CD4-positive, CD25-positive, alpha-beta regulatory T cell (primary cell): Measurements from ENCODE around the gene FOXJ1. TPM values are rescaled to one million over a fixed set of nuclear protein-coding genes. Genes with fewer than 3 reads are reported as not detected.

Experiments used
- ATAC-seq, 2 donors: fragments of 150-1000 bp; cut with Tn5 transposase; one replicate each; pipeline ENCODE4 v1.10.0; 2021; ENCODE audit warnings: low read depth in 2 of 2, moderate number of reproducible peaks in 2 of 2, moderate library complexity in 1 of 2
- DNase-seq, 3 donors: peaks; one replicate each; pipeline versions ENCODE4 v3.0.0 to v3.0.0-alpha.2; 2012 to 2022; ENCODE audit warnings: mixed read lengths in 1 of 3
- H3K27ac ChIP-seq: one replicate; pipeline ENCODE4 v1.7.0; 2013; ENCODE audit warnings: mild to moderate bottlenecking, low read length; ENCODE audit not compliant: insufficient read depth, poor library complexity, severe bottlenecking
- H3K27me3 ChIP-seq: one replicate; pipeline ENCODE4 v1.7.0; 2013; ENCODE audit warnings: low read length; ENCODE audit not compliant: control insufficient read depth, insufficient read depth
- H3K36me3 ChIP-seq: one replicate; pipeline ENCODE4 v1.7.0; 2013; ENCODE audit warnings: mild to moderate bottlenecking, low read length, moderate library complexity; ENCODE audit not compliant: control insufficient read depth, insufficient read depth
- H3K4me1 ChIP-seq: 2 replicates; pipeline ENCODE4 v1.7.0; 2013; ENCODE audit warnings: mild to moderate bottlenecking, low read length; ENCODE audit not compliant: insufficient read depth, control insufficient read depth, poor library complexity, severe bottlenecking
- H3K4me3 ChIP-seq: one replicate; pipeline ENCODE4 v1.7.0; 2013; ENCODE audit warnings: low read depth, mild to moderate bottlenecking, low read length, moderate library complexity
- H3K9me3 ChIP-seq, 2 experiments: 1 replicate in 1 of 2; 2 replicates in 1 of 2; pipeline ENCODE4 v1.7.0; 2013; ENCODE audit warnings: low read length in 2 of 2, mild to moderate bottlenecking in 1 of 2, moderate library complexity in 1 of 2; ENCODE audit not compliant: control insufficient read depth in 2 of 2
- H3K27ac Mint-ChIP-seq, 3 donors: one replicate each; pipeline ENCODE4 v1.8.0; 2020 to 2022; ENCODE audit warnings: mild to moderate bottlenecking in 3 of 3, mixed read lengths in 3 of 3, moderate library complexity in 2 of 3
- H3K27me3 Mint-ChIP-seq: one replicate; pipeline ENCODE4 v1.8.0; 2022; ENCODE audit warnings: mild to moderate bottlenecking, mixed read lengths
- H3K36me3 Mint-ChIP-seq: one replicate; pipeline ENCODE4 v1.8.0; 2020; ENCODE audit warnings: mixed read lengths
- H3K4me1 Mint-ChIP-seq, 4 donors: one replicate each; pipeline ENCODE4 v1.8.0; 2020 to 2022; ENCODE audit warnings: mixed read lengths in 4 of 4, mild to moderate bottlenecking in 1 of 4
- H3K4me3 Mint-ChIP-seq, 4 donors: one replicate each; pipeline ENCODE4 v1.8.0; 2020 to 2022; ENCODE audit warnings: mild to moderate bottlenecking in 4 of 4, mixed read lengths in 4 of 4, moderate library complexity in 3 of 4
- H3K9me3 Mint-ChIP-seq, 7 donors: one replicate each; pipeline ENCODE4 v1.8.0; 2020 to 2022; ENCODE audit warnings: mixed read lengths in 7 of 7, mild to moderate bottlenecking in 3 of 7, moderate library complexity in 2 of 7
- polyA plus RNA-seq, 4 donors: library from polyadenylated mRNA; unstranded; fragments of 300-500 nt; fragmentation: Illumina TruSeq; gene quantifications; one replicate each; pipeline ENCODE4 v1.2.3, GENCODE V29; 2021
- total RNA-seq: library from RNA; stranded (reverse); gene quantifications from one replicate; pipeline ENCODE4 v1.2.3, GENCODE V29; 2022

Gene FOXJ1
- total and polyA plus RNA-seq, 5 donors from 2014 or later, result 0.14 to 1.0 (median 0.24) TPM; not detected in 2

GRCh38 chr17:76132574-76133338 lies 8.3 kb downstream of the FOXJ1 start:
- no peaks in the 10 kb centered on the region for H3K4me1 ChIP-seq
- Mint-ChIP-seq H3K27ac (no peak overlapping the region), H3K27me3 (peaks cover 5% of the 10 kb centered on the region), H3K4me3 (no peak overlapping the region), H3K9me3 (no peaks in the 10 kb centered on the region), H3K36me3 (no peaks in the 10 kb centered on the region), H3K4me1 (peaks cover 0 to 16% (median 4%) of the 10 kb centered on the region in 4 donors)
- DNase-seq, result no peak
- ATAC-seq, result no peak
- no peaks in the 10 kb centered on the region for H3K9me3 ChIP-seq
- no peak overlapping the region for H3K4me3 ChIP-seq
- H3K27me3 ChIP-seq, result no peaks in the 10 kb centered on the region
- no peak overlapping the region for H3K27ac ChIP-seq
- no peaks in the 10 kb centered on the region for H3K36me3 ChIP-seq

- no peaks in the 10 kb centered on the region for H3K27me3 ChIP-seq
- H3K4me3 Mint-ChIP-seq, result no peak overlapping the region
- DNase-seq, result no peak
- H3K4me1 Mint-ChIP-seq, result peaks cover 0 to 19% (median 5%) of the 10 kb centered on the region in 4 donors
- H3K36me3 ChIP-seq, result no peaks in the 10 kb centered on the region
- H3K9me3 Mint-ChIP-seq, result no peaks in the 10 kb centered on the region
- no peaks in the 10 kb centered on the region for H3K9me3 ChIP-seq
- H3K4me3 ChIP-seq, result no peak overlapping the region
- no peaks in the 10 kb centered on the region for H3K36me3 Mint-ChIP-seq
- H3K4me1 ChIP-seq, result no peaks in the 10 kb centered on the region
- no peak for ATAC-seq
- no peak overlapping the region for H3K27ac ChIP-seq
- H3K27ac Mint-ChIP-seq, result no peak overlapping the region
- peaks cover 5% of the 10 kb centered on the region for H3K27me3 Mint-ChIP-seq
Observed at GRCh38 chr17:76131692-76132573, 9.1 kb downstream of the FOXJ1 start.

GRCh38 chr17:76131051-76131691 lies 9.9 kb downstream of the FOXJ1 start:
- peak overlapping the region; percentile 41 to 59 (median 53) for H3K27ac Mint-ChIP-seq
- no peak overlapping the region for H3K27ac ChIP-seq
- H3K9me3 ChIP-seq, result no peaks in the 10 kb centered on the region
- ATAC-seq, result no peak
- no peak for DNase-seq
- H3K9me3 Mint-ChIP-seq, result no peaks in the 10 kb centered on the region
- no peaks in the 10 kb centered on the region for H3K36me3 Mint-ChIP-seq
- H3K4me1 Mint-ChIP-seq, result peaks cover 0 to 24% (median 7%) of the 10 kb centered on the region in 4 donors
- H3K4me3 ChIP-seq, result no peak overlapping the region
- no peaks in the 10 kb centered on the region for H3K36me3 ChIP-seq
- H3K4me3 Mint-ChIP-seq, result no peak overlapping the region
- H3K27me3 ChIP-seq, result no peaks in the 10 kb centered on the region
- H3K27me3 Mint-ChIP-seq, result peaks cover 5% of the 10 kb centered on the region
- no peaks in the 10 kb centered on the region for H3K4me1 ChIP-seq

- peaks cover 9% of the 10 kb centered on the region for H3K27me3 Mint-ChIP-seq
- no peaks in the 10 kb centered on the region for H3K36me3 ChIP-seq
- H3K27ac Mint-ChIP-seq, result peak overlapping the region in 2 of 3 donors; percentile 41 to 59
- no peaks in the 10 kb centered on the region for H3K9me3 Mint-ChIP-seq
- no peaks in the 10 kb centered on the region for H3K4me1 ChIP-seq
- no peak overlapping the region for H3K4me3 ChIP-seq
- DNase-seq (no peak), ATAC-seq (no peak)
- H3K4me3 Mint-ChIP-seq, result no peak overlapping the region
- peaks cover 0 to 24% (median 9%) of the 10 kb centered on the region in 4 donors for H3K4me1 Mint-ChIP-seq
- H3K36me3 Mint-ChIP-seq, result no peaks in the 10 kb centered on the region
- H3K9me3 ChIP-seq, result no peaks in the 10 kb centered on the region
- no peak overlapping the region for H3K27ac ChIP-seq
- H3K27me3 ChIP-seq, result no peaks in the 10 kb centered on the region
Observed at GRCh38 chr17:76130473-76130872, 10.6 kb downstream of the FOXJ1 start.

- Mint-ChIP-seq H3K4me1 (peaks cover 0 to 22% (median 10%) of the 10 kb centered on the region in 4 donors), H3K27me3 (peaks cover 4% of the 10 kb centered on the region), H3K4me3 (peak overlapping the region in 1 of 4 donors; percentile 21), H3K9me3 (no peaks in the 10 kb centered on the region), H3K27ac (peak overlapping the region in 2 of 3 donors; percentile 12 to 32), H3K36me3 (no peaks in the 10 kb centered on the region)
- H3K36me3 ChIP-seq, result no peaks in the 10 kb centered on the region
- H3K27ac ChIP-seq, result no peak overlapping the region
- H3K4me3 ChIP-seq, result no peak overlapping the region
- no peak for ATAC-seq
- H3K9me3 ChIP-seq, result no peaks in the 10 kb centered on the region
- peaks cover 9% of the 10 kb centered on the region for H3K4me1 ChIP-seq
- no peaks in the 10 kb centered on the region for H3K27me3 ChIP-seq
- no peak for DNase-seq
Observed at GRCh38 chr17:76125922-76126321, 15.1 kb downstream of the FOXJ1 start.

- H3K27ac Mint-ChIP-seq, result peak overlapping the region in 1 of 3 donors; percentile 32
- H3K4me3 Mint-ChIP-seq, result no peak overlapping the region
- Histone ChIP-seq H3K36me3 (no peaks in the 10 kb centered on the region), H3K27me3 (no peaks in the 10 kb centered on the region), H3K4me1 (peaks cover 9% of the 10 kb centered on the region), H3K4me3 (no peak overlapping the region), H3K9me3 (no peaks in the 10 kb centered on the region), H3K27ac (no peak overlapping the region)
- no peaks in the 10 kb centered on the region for H3K36me3 Mint-ChIP-seq
- ATAC-seq (no peak), DNase-seq (no peak)
- peaks cover 0 to 24% (median 10%) of the 10 kb centered on the region in 4 donors for H3K4me1 Mint-ChIP-seq
- peaks cover 4% of the 10 kb centered on the region for H3K27me3 Mint-ChIP-seq
- H3K9me3 Mint-ChIP-seq, result no peaks in the 10 kb centered on the region
Observed at GRCh38 chr17:76125391-76125675, 15.7 kb downstream of the FOXJ1 start.

GRCh38 chr17:76124582-76125390 lies 16.3 kb downstream of the FOXJ1 start:
- peak in 1 of 3 donors; percentile 28 for DNase-seq
- Histone ChIP-seq H3K4me1 (peaks cover 9% of the 10 kb centered on the region), H3K27me3 (no peaks in the 10 kb centered on the region), H3K4me3 (no peak overlapping the region), H3K9me3 (no peaks in the 10 kb centered on the region), H3K36me3 (no peaks in the 10 kb centered on the region), H3K27ac (no peak overlapping the region)
- peaks cover 4% of the 10 kb centered on the region for H3K27me3 Mint-ChIP-seq
- ATAC-seq, result no peak
- H3K4me3 Mint-ChIP-seq, result no peak overlapping the region
- no peaks in the 10 kb centered on the region for H3K9me3 Mint-ChIP-seq
- peak overlapping the region in 1 of 3 donors; percentile 67 for H3K27ac Mint-ChIP-seq
- peaks cover 0 to 24% (median 10%) of the 10 kb centered on the region in 4 donors for H3K4me1 Mint-ChIP-seq
- H3K36me3 Mint-ChIP-seq, result no peaks in the 10 kb centered on the region
